ENCODE measurements around the gene PDCD4.

Gene PDCD4

DNA sequence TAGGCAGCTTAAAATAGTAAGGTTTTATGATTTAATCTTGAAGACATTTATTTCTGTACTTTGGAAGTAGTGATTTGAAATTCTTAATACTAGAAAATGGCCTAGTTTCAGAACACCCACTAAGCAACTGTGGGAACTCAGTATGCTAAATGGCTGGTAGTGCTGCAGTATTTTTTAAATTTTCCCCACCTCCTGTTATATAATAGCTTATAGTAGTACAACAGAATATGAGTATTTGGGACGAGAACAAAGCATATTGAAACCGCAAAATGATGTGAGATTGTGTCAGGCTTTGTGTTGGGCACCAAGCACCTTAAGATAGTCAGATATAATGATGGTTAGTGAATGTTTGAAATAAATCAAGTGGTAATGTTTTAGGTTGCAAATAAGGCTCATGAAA, 55.7 kb downstream of the PDCD4 start:
- no peak for DNase-seq

DNA sequence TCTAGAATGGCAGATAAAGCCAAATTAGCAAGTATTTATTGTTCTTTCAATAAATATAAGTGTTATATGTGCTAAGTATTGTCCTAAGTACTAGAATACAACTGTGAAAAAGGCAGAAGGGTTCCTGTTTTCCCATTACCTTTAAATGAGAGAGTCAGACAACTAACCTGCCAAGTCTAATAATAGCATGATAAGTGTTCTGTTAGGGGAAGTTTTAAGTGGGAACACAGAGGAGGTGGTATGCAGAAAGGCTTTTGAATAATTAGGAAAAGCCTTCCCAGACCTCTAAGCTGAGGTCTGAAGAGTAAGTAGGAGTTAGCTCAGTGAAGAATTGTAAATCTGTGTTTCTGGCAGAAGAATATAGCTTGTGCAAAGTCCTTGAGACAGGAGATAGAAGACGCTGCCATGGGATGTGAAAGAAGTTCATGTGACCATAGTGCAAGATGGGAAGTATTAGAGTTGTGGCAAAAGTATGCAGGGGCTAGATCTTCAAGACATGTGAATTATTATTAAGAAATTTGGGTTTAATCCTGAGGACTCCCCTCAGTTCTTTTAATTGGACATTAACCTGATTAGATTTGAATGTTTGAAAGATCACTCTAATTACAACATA, 60.1 kb downstream of the PDCD4 start:
- no peak for DNase-seq

DNA sequence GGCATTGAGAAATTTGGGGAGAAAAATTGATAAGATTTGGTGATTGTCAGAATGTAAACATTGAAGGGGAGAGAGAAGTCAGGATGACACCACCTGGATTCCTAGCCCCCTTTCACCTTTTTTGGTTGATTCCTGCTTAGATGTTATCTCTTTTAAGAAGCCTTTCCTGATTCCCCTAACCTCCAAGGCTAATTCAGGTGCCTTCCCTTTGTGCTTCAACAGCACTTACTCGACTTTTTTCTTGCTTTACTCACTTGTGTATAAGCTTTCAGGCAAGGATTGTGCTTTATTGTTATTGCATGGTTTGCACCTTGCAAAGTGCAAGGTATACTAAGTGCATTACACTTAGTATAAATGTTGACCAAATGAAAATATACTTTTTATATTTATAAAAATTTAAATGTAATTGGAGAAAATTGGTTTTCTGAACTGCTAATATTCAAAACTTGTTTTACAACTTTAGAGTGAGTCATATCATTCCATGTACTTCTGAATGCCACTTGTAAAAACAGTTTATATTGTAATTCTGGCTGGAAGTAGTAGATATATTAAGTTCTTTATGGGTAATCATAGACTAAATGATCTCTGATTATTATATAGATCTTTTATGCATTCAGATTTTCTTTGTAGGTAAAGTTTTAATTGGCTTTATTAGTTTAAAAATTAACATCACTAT, 60.9 kb downstream of the PDCD4 start:
- DNase-seq = no peak

DNA sequence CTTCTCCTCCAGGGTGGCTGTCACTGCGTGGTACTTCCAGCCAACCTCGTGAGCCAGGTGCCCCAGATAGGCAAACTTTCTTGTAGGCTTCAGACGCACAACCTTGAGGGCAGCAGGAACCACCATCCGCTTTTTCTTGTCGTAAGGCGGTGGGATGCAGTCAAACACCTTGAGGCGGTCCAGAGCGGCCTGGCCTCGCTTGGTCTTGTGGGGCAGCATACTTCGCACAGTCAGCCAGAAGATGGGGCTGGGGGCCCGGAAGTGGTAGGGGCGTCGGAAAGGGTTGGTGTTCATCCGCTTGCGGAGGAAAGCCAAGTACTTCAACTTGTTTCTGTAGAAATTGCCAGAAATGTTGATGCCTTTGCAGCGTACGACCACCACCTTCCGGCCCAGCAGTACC, 65.0 kb downstream of the PDCD4 start:
- DNase-seq = no peak

DNA sequence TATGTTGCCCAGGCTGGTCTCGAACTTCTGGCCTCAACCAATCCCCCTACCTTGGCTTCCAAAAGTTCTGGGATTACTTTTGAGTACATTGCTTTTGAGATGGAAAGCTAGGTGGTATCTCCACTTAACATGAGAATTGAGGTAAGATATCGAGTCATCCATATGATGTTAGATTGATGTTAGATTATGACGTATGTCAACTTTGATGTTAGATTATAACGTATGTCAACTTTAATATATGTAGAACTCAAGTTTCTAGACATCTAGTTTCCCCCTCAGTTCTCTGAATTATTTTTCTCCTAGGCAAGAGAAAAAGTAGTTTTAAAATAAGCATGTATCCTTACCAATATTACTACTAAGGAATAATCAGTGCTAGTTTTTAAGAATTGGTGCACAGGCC, 67.7 kb downstream of the PDCD4 start:
- DNase-seq = no peak

DNA sequence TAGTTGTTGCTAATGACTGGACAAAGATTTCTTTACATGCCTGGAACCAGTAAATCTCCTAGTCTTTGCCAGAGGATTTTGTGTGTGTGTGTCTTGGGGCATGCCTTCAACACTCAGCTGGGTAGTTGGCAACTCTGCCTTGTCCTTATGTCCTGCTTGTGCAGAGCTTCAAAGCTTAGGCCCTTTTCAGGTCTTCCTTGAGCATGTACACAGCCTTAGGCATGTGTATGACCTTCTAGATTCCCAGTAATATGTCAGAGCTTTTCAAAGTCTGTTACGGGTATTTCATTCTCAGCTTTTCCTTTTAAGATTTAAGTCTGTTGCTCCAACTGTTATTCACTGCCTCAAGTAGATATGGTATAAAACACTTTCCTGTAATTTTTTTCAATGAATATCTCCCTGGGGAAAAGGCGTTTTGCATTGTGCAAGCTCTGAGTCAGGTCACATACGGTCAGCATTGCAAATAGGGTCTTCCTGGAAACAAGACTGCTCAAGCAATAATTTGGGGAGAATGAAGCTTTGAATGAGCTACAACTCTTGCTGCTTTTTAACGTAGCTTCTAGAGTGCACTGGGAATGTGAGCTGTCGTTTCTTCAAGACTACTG, 73.2 kb downstream of the PDCD4 start:
- no peak for DNase-seq

DNA sequence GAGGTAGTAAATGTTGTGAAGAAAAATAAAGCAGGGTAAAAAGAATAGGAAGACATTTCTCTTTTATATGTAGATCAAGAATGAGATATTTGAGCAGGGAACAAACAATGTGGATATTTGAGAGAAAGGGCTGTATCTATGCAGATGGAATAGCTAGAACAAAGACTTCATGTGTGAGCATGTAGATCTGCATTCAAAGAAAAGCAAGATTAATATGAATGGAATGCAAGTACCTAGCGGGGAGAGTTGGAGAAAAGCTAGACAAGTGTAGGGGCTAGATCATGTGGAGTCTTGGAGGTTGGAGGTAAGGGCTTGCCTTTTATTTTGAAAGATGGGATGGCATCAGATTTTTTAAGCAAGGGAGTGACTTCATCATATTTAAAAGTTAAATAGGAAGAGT, 74.8 kb downstream of the PDCD4 start:
- no peak for DNase-seq

DNA sequence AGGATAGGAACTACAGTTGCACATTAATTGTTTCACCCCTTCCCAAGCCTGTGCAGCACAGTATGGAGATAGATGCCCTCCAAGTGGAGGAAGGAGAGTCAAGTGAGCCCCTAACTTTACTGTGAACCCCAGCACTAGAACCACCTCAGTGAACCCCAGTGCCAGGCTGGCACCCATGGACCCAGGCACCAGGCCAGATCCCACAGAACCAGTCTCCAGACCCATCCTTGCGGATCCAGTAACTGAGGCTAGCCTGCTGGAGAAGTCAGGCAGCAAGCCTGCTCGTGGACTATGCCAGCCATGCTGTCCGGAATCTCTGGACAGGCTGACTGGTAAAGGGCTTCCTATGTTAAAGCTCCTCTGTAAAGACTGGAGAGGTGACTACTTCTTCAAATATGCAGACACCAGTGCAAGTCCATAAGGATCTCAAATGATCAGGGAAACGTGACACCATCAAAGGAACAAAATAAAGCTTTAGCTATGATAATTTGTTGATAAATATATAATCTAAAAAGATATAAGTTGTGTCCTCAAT, 75.4 kb downstream of the PDCD4 start:
- no peak for DNase-seq
